Effector memory CD4-positive, alpha-beta T cell (primary cell): ENCODE measurements around the gene ICA1L.

Experiments
- DNase-seq, 3 donors: peaks; one replicate each; pipeline ENCODE4 v3.0.0-alpha.2; 2020
- H3K27ac ChIP-seq: 2 replicates; pipeline ENCODE4 v1.7.0; 2013; ENCODE audit warnings: mild to moderate bottlenecking, low read length, moderate library complexity; ENCODE audit not compliant: insufficient read depth, poor library complexity, severe bottlenecking
- H3K27me3 ChIP-seq: replicated peaks from 2 replicates; pipeline ENCODE4 v1.7.0; 2013; ENCODE audit warnings: mild to moderate bottlenecking, low read length; ENCODE audit not compliant: insufficient read depth, control insufficient read depth, poor library complexity, severe bottlenecking
- H3K36me3 ChIP-seq: 2 replicates; pipeline ENCODE4 v1.7.0; 2013; ENCODE audit warnings: mild to moderate bottlenecking, low read length, moderate library complexity; ENCODE audit not compliant: control insufficient read depth, insufficient read depth
- H3K4me1 ChIP-seq: 2 replicates; pipeline ENCODE4 v1.7.0; 2013; ENCODE audit warnings: low read length, mild to moderate bottlenecking; ENCODE audit not compliant: control insufficient read depth, insufficient read depth, poor library complexity, severe bottlenecking
- H3K4me3 ChIP-seq: 2 replicates; pipeline ENCODE4 v1.7.0; 2013; ENCODE audit warnings: low read length, low read depth, mild to moderate bottlenecking; ENCODE audit not compliant: insufficient read depth, poor library complexity, severe bottlenecking
- H3K9me3 ChIP-seq: 2 replicates; pipeline ENCODE4 v1.7.0; 2013; ENCODE audit warnings: mild to moderate bottlenecking, low read length, moderate library complexity; ENCODE audit not compliant: control insufficient read depth

ICA1L gene

DNA sequence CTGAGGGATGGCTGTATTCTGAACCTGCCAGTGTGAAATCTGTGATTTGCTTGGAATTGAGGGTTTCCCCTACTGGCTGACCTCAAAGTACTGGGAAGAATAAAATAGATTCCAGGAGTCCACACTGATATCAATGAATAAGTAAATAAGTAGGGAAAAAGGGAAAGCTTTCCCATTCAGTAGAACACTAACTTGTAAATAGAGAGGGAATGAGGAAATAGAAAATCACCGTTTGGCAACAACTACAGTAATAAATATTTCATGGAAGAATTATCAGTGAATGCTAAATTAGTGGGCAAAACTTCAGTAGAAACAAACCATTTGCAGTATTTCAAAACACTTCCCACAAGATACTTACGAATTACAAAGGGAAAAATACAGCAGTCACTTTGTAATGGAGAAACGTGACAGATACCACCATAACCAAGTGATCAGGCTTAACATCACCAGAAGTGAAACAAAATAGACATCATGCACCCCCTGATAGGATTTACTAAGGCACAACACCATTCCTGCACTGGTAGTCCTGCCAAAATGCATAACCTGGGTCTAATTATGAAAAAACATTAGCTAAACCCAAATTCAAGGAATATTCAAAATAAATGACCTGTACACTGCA lies 88.5 kb downstream of the ICA1L start:
- no peak for DNase-seq
- Histone ChIP-seq H3K9me3 (no peaks in the 10 kb centered on the region), H3K4me3 (no peak overlapping the region), H3K4me1 (no peaks in the 10 kb centered on the region), H3K36me3 (peaks cover 11% of the 10 kb centered on the region), H3K27me3 (no peaks in the 10 kb centered on the region), H3K27ac (no peak overlapping the region)

DNA sequence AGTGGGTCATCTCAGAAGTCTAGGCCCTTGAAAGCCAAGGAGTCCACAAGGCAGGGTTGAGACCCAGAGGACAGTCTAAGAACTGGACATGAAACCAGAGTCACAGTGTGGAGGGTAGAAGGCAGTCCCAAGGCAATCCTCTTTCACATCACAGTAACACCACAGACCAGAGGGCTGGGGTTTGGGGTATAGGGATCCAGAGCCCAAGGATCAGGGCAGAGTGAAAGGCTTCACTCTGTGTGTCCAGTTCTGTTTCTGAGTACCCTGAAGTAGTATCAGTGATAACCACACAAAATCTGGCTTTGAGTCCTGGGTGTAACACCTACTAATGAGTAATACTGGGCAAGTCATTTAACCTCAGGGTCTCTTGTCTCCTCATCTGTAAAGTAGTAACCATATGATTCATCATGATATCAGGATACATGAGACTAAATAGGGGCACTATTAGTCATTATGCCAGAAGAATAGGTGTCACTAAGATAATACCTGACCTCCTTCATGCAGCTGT lies 91.0 kb downstream of the ICA1L start:
- Histone ChIP-seq H3K27ac (no peak overlapping the region), H3K4me3 (no peak overlapping the region), H3K4me1 (no peaks in the 10 kb centered on the region), H3K27me3 (no peaks in the 10 kb centered on the region), H3K9me3 (no peaks in the 10 kb centered on the region), H3K36me3 (peaks cover 8% of the 10 kb centered on the region)
- DNase-seq, result no peak

DNA sequence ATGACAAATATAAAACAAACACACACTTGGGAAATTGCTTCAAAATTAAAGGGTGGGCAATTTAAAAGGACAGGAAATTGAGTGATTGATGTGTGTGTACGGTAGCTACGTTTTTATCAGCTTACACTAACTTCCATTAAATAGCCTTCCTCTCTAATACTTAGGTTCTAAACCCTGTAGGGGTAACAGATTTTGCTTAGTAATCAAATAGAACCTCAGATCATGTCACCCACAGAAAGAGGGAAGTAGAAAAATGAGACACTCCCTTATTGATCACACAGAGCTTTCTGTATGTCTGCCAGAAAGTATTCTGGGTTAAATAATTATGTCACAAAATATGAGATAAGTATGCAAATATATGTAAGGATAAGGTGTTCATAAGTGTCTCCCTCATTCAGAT lies 93.3 kb downstream of the ICA1L start:
- H3K9me3 ChIP-seq, result no peaks in the 10 kb centered on the region
- H3K36me3 ChIP-seq, result peaks cover 19% of the 10 kb centered on the region
- no peak for DNase-seq

DNA sequence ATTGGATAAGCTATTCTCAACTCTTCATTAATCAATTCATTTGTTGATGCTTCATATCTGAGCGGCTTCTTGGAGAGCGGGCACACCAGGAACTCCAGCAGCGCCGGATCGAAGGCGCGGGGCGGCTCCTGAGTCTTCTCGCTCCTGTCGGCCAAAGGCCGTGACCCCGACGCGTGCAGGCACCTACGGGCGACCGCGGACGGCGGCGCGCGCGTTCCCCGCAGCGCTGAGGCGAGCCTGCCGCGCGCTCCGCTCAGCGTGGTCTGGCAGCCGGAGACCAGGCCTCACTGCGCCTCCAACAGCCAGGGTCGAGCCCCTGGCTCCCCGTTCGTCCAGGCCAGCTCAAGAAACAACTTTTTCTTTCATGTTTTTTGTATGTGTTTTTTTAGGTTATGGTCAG lies 97.5 kb downstream of the ICA1L start:
- Histone ChIP-seq H3K27me3 (no peaks in the 10 kb centered on the region), H3K27ac (no peak overlapping the region), H3K4me3 (no peak overlapping the region), H3K36me3 (peaks cover 19% of the 10 kb centered on the region), H3K9me3 (no peaks in the 10 kb centered on the region), H3K4me1 (no peaks in the 10 kb centered on the region)
- no peak for DNase-seq

More for the DNA sequence above, 93.3 kb downstream of the ICA1L start:
- Histone ChIP-seq H3K27ac (no peak overlapping the region), H3K27me3 (no peaks in the 10 kb centered on the region), H3K4me1 (no peaks in the 10 kb centered on the region), H3K4me3 (no peak overlapping the region)

DNA sequence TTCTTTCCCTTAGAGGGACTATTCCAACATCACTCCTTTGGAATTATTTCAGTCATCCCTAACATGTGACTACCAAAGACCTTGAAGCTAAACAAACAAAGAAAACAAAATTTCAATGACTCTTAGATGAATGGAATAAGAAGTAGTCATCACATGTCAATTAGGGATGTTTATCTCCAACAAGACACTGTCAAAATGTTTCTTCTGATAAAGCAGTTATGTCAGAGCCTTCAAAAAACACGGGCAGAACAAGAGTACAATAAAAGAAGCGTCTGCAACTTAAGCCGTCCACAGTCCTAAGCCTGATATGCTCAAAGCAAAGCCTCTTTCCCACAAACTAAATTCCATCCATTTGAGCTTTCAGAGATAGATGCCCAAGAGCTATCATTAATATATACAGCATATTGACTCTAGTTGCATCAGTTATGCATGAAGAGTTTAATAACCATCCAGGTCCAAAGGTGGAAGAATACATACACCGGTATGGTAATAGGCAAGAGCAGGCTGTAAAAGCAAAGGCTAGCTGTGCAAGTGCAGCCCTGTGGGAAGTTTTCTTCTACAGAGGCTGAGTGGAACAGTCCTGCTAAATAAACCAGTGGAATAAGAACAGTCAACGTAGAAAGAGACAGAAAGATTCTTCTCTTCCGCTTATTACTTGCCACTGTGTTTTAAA lies 98.1 kb downstream of the ICA1L start:
- peaks cover 19% of the 10 kb centered on the region for H3K36me3 ChIP-seq
- no peak overlapping the region for H3K27ac ChIP-seq
- no peaks in the 10 kb centered on the region for H3K27me3 ChIP-seq
- H3K4me3 ChIP-seq, result no peak overlapping the region
- DNase-seq, result no peak
- no peaks in the 10 kb centered on the region for H3K4me1 ChIP-seq
- no peaks in the 10 kb centered on the region for H3K9me3 ChIP-seq

DNA sequence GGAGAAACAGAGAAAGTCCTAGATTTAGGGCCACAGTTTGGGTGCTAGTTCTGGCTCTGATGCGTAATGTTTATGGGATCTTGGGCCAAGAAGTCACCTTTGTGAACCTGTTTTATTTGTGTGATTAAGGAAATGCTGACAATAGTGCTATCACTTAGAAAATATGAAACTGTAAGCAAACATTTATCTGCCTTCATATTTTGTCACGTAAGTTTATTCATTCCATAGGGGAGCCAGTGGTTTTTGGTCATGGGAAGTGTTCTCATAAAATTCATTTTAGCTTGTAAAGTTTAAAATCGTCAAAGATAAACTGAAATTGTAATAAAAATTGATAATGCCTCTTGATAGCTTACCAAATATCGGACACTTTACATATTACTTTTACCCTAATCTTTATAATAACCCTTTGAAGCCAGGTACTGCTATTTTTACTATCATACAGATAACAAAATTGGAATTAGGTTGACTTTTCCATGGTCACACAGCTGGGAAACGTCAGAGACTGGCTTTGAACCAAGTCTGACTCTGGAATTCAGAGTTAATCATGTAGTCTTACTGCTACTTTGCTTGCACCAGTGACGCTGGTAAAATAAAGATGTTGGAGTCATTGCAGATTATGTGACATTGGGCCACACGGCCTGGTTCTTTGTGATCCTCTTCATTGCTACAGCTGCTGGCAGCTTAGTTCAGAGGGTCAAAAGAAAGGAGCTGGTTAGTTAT lies 99.7 kb downstream of the ICA1L start:
- Histone ChIP-seq H3K27me3 (no peaks in the 10 kb centered on the region), H3K36me3 (peaks cover 19% of the 10 kb centered on the region), H3K4me3 (no peak overlapping the region), H3K9me3 (no peaks in the 10 kb centered on the region), H3K27ac (no peak overlapping the region), H3K4me1 (no peaks in the 10 kb centered on the region)
- DNase-seq, result no peak

DNA sequence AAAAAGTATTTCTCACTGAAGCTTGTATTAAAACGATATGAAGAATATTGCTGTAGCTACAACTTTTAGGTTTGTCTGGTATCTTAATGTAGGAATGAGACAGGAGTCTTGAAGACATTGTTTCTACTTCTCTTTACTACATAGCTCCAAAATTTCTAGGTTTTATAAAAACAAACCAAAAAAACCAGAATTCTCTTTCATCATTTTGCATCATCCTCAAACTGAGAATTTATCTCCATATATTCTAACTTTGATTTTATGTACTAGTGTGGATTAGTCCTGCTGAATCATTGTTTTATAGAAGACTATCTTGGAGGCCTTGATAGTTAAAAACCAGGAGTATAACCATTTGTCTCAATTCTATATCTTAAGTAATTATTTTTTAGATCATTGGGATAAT lies 100.2 kb downstream of the ICA1L start:
- no peak for DNase-seq
- H3K9me3 ChIP-seq, result no peaks in the 10 kb centered on the region
- no peaks in the 10 kb centered on the region for H3K4me1 ChIP-seq
- H3K27me3 ChIP-seq, result no peaks in the 10 kb centered on the region
- H3K27ac ChIP-seq, result no peak overlapping the region
- no peak overlapping the region for H3K4me3 ChIP-seq
- peaks cover 19% of the 10 kb centered on the region for H3K36me3 ChIP-seq

DNA sequence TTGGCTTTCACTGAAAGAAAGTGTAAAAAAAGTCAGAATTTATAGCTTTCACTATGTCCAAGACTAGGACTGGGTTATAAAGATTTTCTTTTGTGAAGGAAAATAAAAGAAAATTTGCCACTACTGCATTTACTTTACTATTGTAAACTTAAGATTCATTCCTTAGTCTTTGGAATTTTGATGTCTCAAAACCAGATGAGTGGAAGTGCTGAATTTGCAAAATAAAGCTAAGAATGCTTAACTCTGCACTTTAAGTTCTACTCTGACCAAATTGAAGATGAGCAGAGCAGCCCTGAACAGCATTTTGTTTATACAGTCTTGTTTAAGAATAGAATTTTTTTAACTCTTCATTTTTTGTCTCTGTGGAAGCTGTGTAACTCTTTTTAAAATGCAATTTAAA lies 102.4 kb downstream of the ICA1L start:
- Histone ChIP-seq H3K9me3 (no peaks in the 10 kb centered on the region), H3K27ac (no peak overlapping the region), H3K4me1 (no peaks in the 10 kb centered on the region), H3K36me3 (peaks cover 23% of the 10 kb centered on the region), H3K27me3 (no peaks in the 10 kb centered on the region), H3K4me3 (no peak overlapping the region)
- DNase-seq, result no peak

DNA sequence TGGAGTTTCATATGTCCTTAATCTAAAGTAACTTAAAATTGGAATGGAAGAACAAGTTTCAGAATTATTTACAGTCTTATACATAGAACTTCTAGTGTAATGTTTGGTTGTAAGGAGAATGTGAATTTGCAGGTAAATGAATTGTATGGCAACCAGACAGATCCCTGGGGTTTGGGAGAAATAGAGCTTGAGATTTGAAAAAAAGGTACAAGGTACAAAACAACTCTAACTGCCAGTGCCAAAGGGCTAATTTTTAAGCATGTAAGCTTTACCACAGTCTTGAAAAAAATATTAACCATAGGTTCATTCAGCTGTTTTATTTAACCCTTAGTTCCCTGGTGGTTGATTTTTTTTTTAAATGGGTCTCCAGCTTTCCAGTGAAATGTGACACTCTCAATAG lies 103.3 kb downstream of the ICA1L start:
- Histone ChIP-seq H3K4me1 (no peaks in the 10 kb centered on the region), H3K36me3 (peaks cover 17% of the 10 kb centered on the region), H3K9me3 (no peaks in the 10 kb centered on the region), H3K27me3 (no peaks in the 10 kb centered on the region), H3K27ac (no peak overlapping the region), H3K4me3 (no peak overlapping the region)
- DNase-seq, result no peak

DNA sequence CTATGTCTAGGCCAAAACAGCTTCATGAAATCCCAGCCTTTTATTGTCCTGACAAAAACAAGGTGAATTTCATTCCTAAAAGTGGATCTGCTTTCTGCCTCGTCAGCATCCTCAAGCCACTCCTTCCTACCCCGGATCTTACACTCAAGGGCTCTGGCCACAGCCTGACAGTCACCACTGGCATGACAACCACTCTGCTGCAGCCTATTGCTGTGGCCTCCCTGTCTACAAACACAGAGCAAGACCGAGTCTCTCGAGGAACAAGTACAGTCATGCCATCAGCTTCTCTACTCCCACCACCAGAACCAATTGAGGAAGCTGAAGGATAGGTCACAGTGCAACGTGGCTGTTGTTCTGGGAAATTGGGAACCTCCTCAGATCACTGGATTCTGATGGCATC lies 106.1 kb downstream of the ICA1L start:
- H3K36me3 ChIP-seq, result peaks cover 8% of the 10 kb centered on the region
- no peak overlapping the region for H3K4me3 ChIP-seq
- no peak for DNase-seq
- no peaks in the 10 kb centered on the region for H3K4me1 ChIP-seq
- H3K27me3 ChIP-seq, result no peaks in the 10 kb centered on the region
- H3K27ac ChIP-seq, result no peak overlapping the region
- H3K9me3 ChIP-seq, result no peaks in the 10 kb centered on the region
